Measurements from ENCODE around the gene TMEM234. TPM values are rescaled to one million over a fixed set of nuclear protein-coding genes. Genes with fewer than 3 reads are reported as not detected.

TMEM234 gene
- total and polyA plus RNA-seq, 2 of the 13 experiments (the other 11 are each of a cell fraction or from before 2014, with no cell fraction given), result 6.1 to 9.0 TPM

- TF ChIP-seq ZNF362 (CRISPR knock-in tag; IDR thresholded peaks at IDR 0.05; ENCODE audit: borderline replicate concordance), result no peak
- peak; percentile 37 for TF ChIP-seq JARID2 (CRISPR knock-in tag; IDR thresholded peaks at IDR 0.05; ENCODE audit: insufficient replicate concordance)
- TF ChIP-seq RAD21 (CRISPR knock-in tag; IDR thresholded peaks at IDR 0.05), result 0 out of 2 replicates have a peak, but pooled peaks have one; percentile 14
- TF ChIP-seq HMG20A (CRISPR knock-in tag; IDR thresholded peaks at IDR 0.05; ENCODE audit: borderline replicate concordance), result no peak
- no peak; the same call in 1 of the 2 replicates for TF ChIP-seq PAXIP1 (CRISPR knock-in tag; conservative IDR thresholded peaks at IDR 0.05)
- peak; percentile 94 for TF ChIP-seq ZNF18 (CRISPR knock-in tag; IDR thresholded peaks at IDR 0.05; ENCODE audit: insufficient replicate concordance)
- no peak for TF ChIP-seq ZNF282 (IDR thresholded peaks at IDR 0.05; ENCODE audit: partially characterized antibody)
- no peak for TF ChIP-seq ZNF761 (CRISPR knock-in tag; conservative IDR thresholded peaks at IDR 0.05)
- TF ChIP-seq ZNF121 (CRISPR knock-in tag; IDR thresholded peaks at IDR 0.05), result no peak; the same call in 1 of the 2 replicates
- peak; percentile 95 for TF ChIP-seq ZSCAN31 (CRISPR knock-in tag; IDR thresholded peaks at IDR 0.05; ENCODE audit: low read depth)
- peak; percentile 95 for TF ChIP-seq POLR2G (IDR thresholded peaks at IDR 0.05; ENCODE audit: low read depth, low read length)
- no peak for TF ChIP-seq SP1 (IDR thresholded peaks at IDR 0.05)
- peak; percentile 16; the same call in 1 of the 2 replicates for TF ChIP-seq SP1 (CRISPR knock-in tag; IDR thresholded peaks at IDR 0.05)
- no peak; the same call in 1 of the 2 replicates for TF ChIP-seq FOXK1 (CRISPR knock-in tag; IDR thresholded peaks at IDR 0.05; ENCODE audit: borderline replicate concordance, low read depth)
- TF ChIP-seq ZHX1 (CRISPR knock-in tag; IDR thresholded peaks at IDR 0.05; ENCODE audit: low read depth), result peak; percentile 33; the same call in 1 of the 2 replicates
- TF ChIP-seq GABPA (IDR thresholded peaks at IDR 0.05; ENCODE audit: low read depth, low read length), result peak; percentile 68
- peak; percentile 85 for TF ChIP-seq GABPA (CRISPR knock-in tag; IDR thresholded peaks at IDR 0.05; ENCODE audit: low read depth)
- 0 out of 2 replicates have a peak, but pooled peaks have one; percentile 57 for TF ChIP-seq ZNF441 (CRISPR knock-in tag; IDR thresholded peaks at IDR 0.05; ENCODE audit: borderline replicate concordance)
Measured at GRCh38 chr1:32179443-32180185, 42.5 kb downstream of the TMEM234 start, which contains the start of gene TXLNA (continued).
